Mucosa of rectum (tissue), 2 donors: ENCODE data around the gene ADAMTSL2.

Source experiments
- H3K27ac ChIP-seq, 2 donors: one replicate each; pipeline ENCODE4 v1.7.0; 2013; ENCODE audit warnings: inconsistent platforms in 2 of 2, low read depth in 2 of 2, low read length in 2 of 2
- H3K27me3 ChIP-seq, 2 donors: one replicate each; pipeline ENCODE4 v1.7.0; 2013; ENCODE audit warnings: low read length in 2 of 2; ENCODE audit not compliant: control insufficient read depth in 2 of 2, insufficient read depth in 2 of 2
- H3K36me3 ChIP-seq, 2 donors: one replicate each; pipeline ENCODE4 v1.7.0; 2013; ENCODE audit warnings: low read length in 2 of 2; ENCODE audit not compliant: control insufficient read depth in 2 of 2, insufficient read depth in 2 of 2
- H3K4me1 ChIP-seq, 2 donors: one replicate each; pipeline ENCODE4 v1.7.0; 2013; ENCODE audit warnings: low read length in 2 of 2, mild to moderate bottlenecking in 1 of 2; ENCODE audit not compliant: control insufficient read depth in 2 of 2, insufficient read depth in 2 of 2
- H3K4me3 ChIP-seq, 2 donors: one replicate each; pipeline ENCODE4 v1.7.0; 2013; ENCODE audit warnings: low read length in 2 of 2
- H3K9ac ChIP-seq, 2 donors: one replicate each; pipeline ENCODE4 v1.7.0; 2013; ENCODE audit warnings: low read length in 2 of 2, low read depth in 1 of 2, mild to moderate bottlenecking in 1 of 2
- H3K9me3 ChIP-seq, 2 donors: one replicate each; pipeline ENCODE4 v1.7.0; 2013; ENCODE audit warnings: low read length in 2 of 2; ENCODE audit not compliant: control insufficient read depth in 2 of 2
- donor health status: healthy.
- donor health status: Normal muscosa, but diverticular disease.

The ADAMTSL2 gene

DNA sequence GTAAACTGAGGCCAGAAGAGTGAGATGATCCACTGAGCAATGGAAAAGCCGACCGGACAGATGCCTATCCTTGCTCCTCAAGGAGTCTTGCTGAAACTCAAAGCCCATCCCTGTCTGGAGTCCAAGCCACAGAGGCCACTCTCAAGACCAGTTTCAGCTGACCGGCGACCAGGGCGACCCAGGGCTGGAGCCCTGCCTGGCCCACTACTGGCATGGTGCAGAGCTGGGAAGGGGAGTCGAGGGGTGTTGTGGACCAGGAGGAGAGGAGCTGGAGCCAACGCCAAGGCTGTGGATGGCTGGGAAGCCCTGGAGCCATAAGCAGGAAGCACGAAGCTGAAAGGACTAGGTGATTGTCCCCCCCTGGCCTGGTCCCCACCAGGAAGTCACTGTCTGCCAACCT, 52.5 kb downstream of the ADAMTSL2 start:
- H3K27me3 ChIP-seq: peaks cover 4 to 5% of the 10 kb centered on the region in 2 donors
- H3K9me3 ChIP-seq: peaks cover 0 to 2% of the 10 kb centered on the region in 2 donors
- no peak overlapping the region for H3K4me3 ChIP-seq
- no peak overlapping the region for H3K9ac ChIP-seq
- peaks cover 15 to 22% of the 10 kb centered on the region in 2 donors for H3K4me1 ChIP-seq
- H3K36me3 ChIP-seq: no peaks in the 10 kb centered on the region
- no peak overlapping the region for H3K27ac ChIP-seq

DNA sequence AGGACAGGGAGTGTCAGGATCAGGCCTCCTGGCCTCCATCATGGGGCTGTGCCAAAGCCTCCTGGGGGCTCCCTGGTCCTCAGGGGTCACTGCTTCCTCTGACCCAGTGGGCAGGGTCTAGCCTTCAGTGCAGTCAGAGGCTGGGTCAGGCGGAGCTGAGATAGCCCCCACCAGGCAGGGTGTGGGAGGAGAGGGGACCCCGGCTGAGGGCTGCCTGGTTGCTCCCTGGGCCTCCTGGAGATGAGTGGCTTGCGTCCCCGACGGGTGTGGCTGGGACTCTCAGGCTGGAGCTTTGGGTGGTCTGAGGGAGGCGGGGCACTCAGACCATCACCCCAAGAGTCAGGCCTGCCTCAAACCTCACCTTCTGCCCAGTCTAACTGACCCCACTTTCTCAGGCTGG, 53.0 kb downstream of the ADAMTSL2 start:
- Histone ChIP-seq H3K27me3 (peaks cover 4 to 5% of the 10 kb centered on the region in 2 donors), H3K27ac (no peak overlapping the region), H3K4me1 (peaks cover 15 to 22% of the 10 kb centered on the region in 2 donors)

DNA sequence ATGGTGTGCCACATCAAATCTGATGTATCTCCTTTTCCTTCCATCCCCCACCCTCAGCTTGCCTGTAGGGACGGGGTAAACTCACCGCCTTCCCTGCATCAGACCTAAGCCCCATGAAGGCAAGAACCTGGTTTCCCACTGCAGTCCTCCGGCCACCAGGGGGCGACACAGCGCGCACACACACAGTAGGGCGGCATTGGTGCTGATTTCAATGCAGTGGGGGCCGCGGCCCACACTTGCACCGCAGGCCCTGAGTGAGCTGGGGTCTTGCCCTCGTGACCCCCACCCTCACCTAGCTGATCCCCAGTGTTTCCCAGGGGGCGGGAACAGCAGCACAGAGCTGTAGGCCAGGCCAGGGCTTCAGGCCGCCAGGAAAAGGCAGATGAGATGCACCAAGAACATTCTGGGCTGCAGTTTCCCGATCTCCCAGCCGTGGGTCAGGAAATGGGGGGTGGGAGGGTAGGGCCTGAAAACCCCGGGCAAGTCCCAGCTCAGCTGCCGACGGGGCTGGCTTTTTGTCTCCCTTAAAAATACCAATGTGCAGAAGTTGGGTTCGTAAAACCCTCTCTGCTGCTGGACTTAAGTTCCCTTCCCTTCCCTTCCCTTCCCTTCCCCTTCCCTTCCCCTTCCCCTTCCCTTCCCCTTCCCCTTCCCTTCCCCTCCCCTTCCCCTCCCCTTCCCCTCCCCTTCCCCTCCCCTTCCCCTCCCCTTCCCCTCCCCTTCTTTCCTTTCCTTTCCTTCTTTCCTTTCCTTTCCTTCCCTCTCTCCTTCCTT, 55.1 kb downstream of the ADAMTSL2 start:
- Histone ChIP-seq H3K36me3 (no peaks in the 10 kb centered on the region), H3K4me1 (peaks cover 9 to 11% of the 10 kb centered on the region in 2 donors), H3K27ac (no peak overlapping the region), H3K27me3 (peaks cover 4 to 5% of the 10 kb centered on the region in 2 donors), H3K9me3 (peaks cover 0 to 2% of the 10 kb centered on the region in 2 donors), H3K9ac (no peak overlapping the region), H3K4me3 (no peak overlapping the region)

More for the DNA sequence above, 53.0 kb downstream of the ADAMTSL2 start:
- Histone ChIP-seq H3K9ac (no peak overlapping the region), H3K4me3 (no peak overlapping the region), H3K36me3 (no peaks in the 10 kb centered on the region), H3K9me3 (peaks cover 0 to 2% of the 10 kb centered on the region in 2 donors)

DNA sequence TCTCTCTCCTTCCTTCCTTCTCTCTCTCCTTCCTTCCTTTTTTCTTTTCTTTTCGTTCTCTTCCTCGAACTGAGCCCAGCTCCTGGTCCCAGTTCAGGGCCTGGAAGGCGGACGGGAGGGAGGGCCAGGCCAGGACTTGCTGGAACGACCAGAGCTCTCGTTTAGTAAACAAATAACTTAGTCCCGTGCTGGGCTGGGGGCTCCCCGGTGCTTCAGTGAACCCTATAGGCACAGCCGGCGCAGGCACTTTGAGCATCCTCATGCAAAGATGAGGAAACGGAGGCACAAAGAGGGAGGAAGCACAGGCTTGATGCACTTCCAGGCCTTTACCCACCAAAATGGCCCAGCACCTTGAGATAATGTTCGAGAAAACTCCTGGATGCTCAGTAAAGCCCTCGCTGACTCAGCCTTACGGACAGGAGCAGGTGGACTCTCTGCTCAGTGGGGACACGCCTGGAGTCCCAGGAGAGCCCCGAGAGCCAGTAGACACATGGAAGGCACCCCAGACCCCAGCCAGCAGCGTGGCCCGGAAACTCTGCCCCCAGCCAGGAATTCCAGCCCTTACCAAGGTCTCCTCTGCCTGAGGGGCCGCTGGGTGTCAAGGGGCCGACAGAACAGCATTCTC, 55.8 kb downstream of the ADAMTSL2 start:
- no peak overlapping the region for H3K9ac ChIP-seq
- H3K9me3 ChIP-seq: peaks cover 0 to 2% of the 10 kb centered on the region in 2 donors
- no peak overlapping the region for H3K27ac ChIP-seq
- H3K27me3 ChIP-seq: peaks cover 4 to 5% of the 10 kb centered on the region in 2 donors
- no peak overlapping the region for H3K4me3 ChIP-seq
- no peaks in the 10 kb centered on the region for H3K36me3 ChIP-seq
- H3K4me1 ChIP-seq: peaks cover 2 to 4% of the 10 kb centered on the region in 2 donors

- Histone ChIP-seq H3K4me1 (no peaks in the 10 kb centered on the region), H3K27ac (no peak overlapping the region), H3K27me3 (no peaks in the 10 kb centered on the region), H3K36me3 (no peaks in the 10 kb centered on the region), H3K9ac (no peak overlapping the region), H3K9me3 (peaks cover 0 to 2% of the 10 kb centered on the region in 2 donors), H3K4me3 (no peak overlapping the region)
Observed at GRCh38 chr9:133591116-133591910, 56.8 kb downstream of the ADAMTSL2 start.

- H3K4me3 ChIP-seq: no peak overlapping the region
- H3K27me3 ChIP-seq: no peaks in the 10 kb centered on the region
Observed at GRCh38 chr9:133591985-133592384, 57.5 kb downstream of the ADAMTSL2 start.

GRCh38 chr9:133592731-133593409, 58.4 kb downstream of the ADAMTSL2 start:
- Histone ChIP-seq H3K27me3 (no peaks in the 10 kb centered on the region), H3K4me1 (no peaks in the 10 kb centered on the region), H3K9ac (no peak overlapping the region), H3K4me3 (no peak overlapping the region), H3K9me3 (peaks cover 0 to 8% of the 10 kb centered on the region in 2 donors), H3K27ac (no peak overlapping the region), H3K36me3 (no peaks in the 10 kb centered on the region)

More at GRCh38 chr9:133591985-133592384, 57.5 kb downstream of the ADAMTSL2 start:
- Histone ChIP-seq H3K36me3 (no peaks in the 10 kb centered on the region), H3K9me3 (peaks cover 0 to 3% of the 10 kb centered on the region in 2 donors), H3K27ac (no peak overlapping the region), H3K4me1 (no peaks in the 10 kb centered on the region), H3K9ac (no peak overlapping the region)

GRCh38 chr9:133593587-133594253, 59.2 kb downstream of the ADAMTSL2 start:
- H3K4me3 ChIP-seq: no peak overlapping the region
- no peak overlapping the region for H3K9ac ChIP-seq
- no peaks in the 10 kb centered on the region for H3K27me3 ChIP-seq
- H3K4me1 ChIP-seq: no peaks in the 10 kb centered on the region
- H3K36me3 ChIP-seq: no peaks in the 10 kb centered on the region
- no peak overlapping the region for H3K27ac ChIP-seq
- peaks cover 0 to 8% of the 10 kb centered on the region in 2 donors for H3K9me3 ChIP-seq

DNA sequence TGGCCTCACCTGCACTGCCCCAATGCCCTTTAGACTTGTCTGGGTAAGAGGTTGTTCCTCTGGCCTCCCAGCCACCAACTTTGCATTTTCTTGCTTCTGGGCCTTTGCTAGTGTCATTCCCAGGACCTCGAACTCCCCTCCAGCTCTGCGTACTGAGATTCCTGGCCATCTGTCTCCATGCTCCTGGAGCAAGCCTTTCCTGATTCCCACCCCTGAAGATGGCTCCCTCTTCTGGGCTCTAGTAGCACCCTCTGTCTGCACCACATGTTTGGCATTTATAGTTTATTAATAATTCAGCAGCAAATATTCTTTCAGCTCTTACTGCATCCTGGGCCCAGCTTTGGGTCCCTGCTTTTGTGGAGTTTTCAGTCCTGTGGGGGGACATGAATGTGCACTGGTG, 59.8 kb downstream of the ADAMTSL2 start:
- Histone ChIP-seq H3K27ac (no peak overlapping the region), H3K4me1 (no peaks in the 10 kb centered on the region)

More for the DNA sequence above, 59.8 kb downstream of the ADAMTSL2 start:
- Histone ChIP-seq H3K9me3 (peaks cover 0 to 7% of the 10 kb centered on the region in 2 donors), H3K4me3 (no peak overlapping the region), H3K27me3 (no peaks in the 10 kb centered on the region), H3K36me3 (no peaks in the 10 kb centered on the region), H3K9ac (no peak overlapping the region)
